Ascending aorta (tissue), 2 donors: ENCODE measurements around the gene KIF1A. TPM values are rescaled to one million over a fixed set of nuclear protein-coding genes. Genes with fewer than 3 reads are reported as not detected.

Source experiments
- DNase-seq, 2 donors: peaks; one replicate each; pipeline ENCODE4 v3.0.0-alpha.2; 2019; ENCODE audit warnings: low spot score in 2 of 2
- H3K27ac ChIP-seq, 2 donors: fragments of 200-600 bp; sonication (generic); one replicate each; pipeline ENCODE4 v1.5.1; 2016 to 2017; ENCODE audit warnings: mild to moderate bottlenecking in 1 of 2
- H3K27me3 ChIP-seq: fragments of 200-600 bp; sonication (generic); one replicate; pipeline ENCODE4 v1.5.1; 2017
- H3K36me3 ChIP-seq, 2 donors: fragments of 200-600 bp; sonication (generic); one replicate each; pipeline ENCODE4 v1.5.1; 2016
- H3K4me1 ChIP-seq, 2 donors: fragments of 200-600 bp; sonication (generic); one replicate each; pipeline ENCODE4 v1.5.1; 2016 to 2017; ENCODE audit warnings: mild to moderate bottlenecking in 1 of 2
- H3K4me3 ChIP-seq, 2 donors: fragments of 200-600 bp; sonication (generic); one replicate each; pipeline ENCODE4 v1.5.1; 2016 to 2017; ENCODE audit warnings: mild to moderate bottlenecking in 1 of 2
- H3K9me3 ChIP-seq, 2 donors: fragments of 200-600 bp; sonication (generic); one replicate each; pipeline ENCODE4 v1.5.1; 2016
- CTCF ChIP-seq, 3 experiments: fragments of 200-600 bp in 2 of 3; fragments of 450-650 bp in 1 of 3; sonication (generic) in 2 of 3; IDR thresholded peaks; one replicate each; pipeline ENCODE4 v1.5.1; 2016 to 2019; ENCODE audit warnings: antibody characterized with exemption in 3 of 3, mild to moderate bottlenecking in 1 of 3, moderate library complexity in 1 of 3
- intact Hi-C: fragments of 100-400 bp; cut with DNase I; formaldehyde crosslinking; loops from one replicate; pipeline ENCODE4 v1.15.1; 2023
- total RNA-seq: library from RNA; depleted of rRNA; stranded (reverse); fragments of >200 nt; gene quantifications from one replicate; pipeline ENCODE4 v1.1.0, GENCODE V29; 2016

KIF1A gene
- total RNA-seq, 1 donor from 2014 or later, result 0.11 TPM

- no peak for TF ChIP-seq CTCF (IDR thresholded peaks at IDR 0.05)
- DNase-seq, result no peak
- no peaks in the 10 kb centered on the region for H3K9me3 ChIP-seq
- no peaks in the 10 kb centered on the region for H3K36me3 ChIP-seq
- no peak overlapping the region for H3K27ac ChIP-seq
- H3K4me1 ChIP-seq, result no peaks in the 10 kb centered on the region
- intact Hi-C loops, result no loop called here
- H3K4me3 ChIP-seq, result no peak overlapping the region
- no peaks in the 10 kb centered on the region for H3K27me3 ChIP-seq
Observed at GRCh38 chr2:240719676-240720545, 100.1 kb downstream of the KIF1A start.

- Histone ChIP-seq H3K36me3 (no peaks in the 10 kb centered on the region), H3K27ac (no peak overlapping the region), H3K27me3 (no peaks in the 10 kb centered on the region), H3K4me3 (no peak overlapping the region), H3K4me1 (no peaks in the 10 kb centered on the region), H3K9me3 (no peaks in the 10 kb centered on the region)
- intact Hi-C loops, result no loop called here
- TF ChIP-seq CTCF (IDR thresholded peaks at IDR 0.05), result no peak
- no peak for DNase-seq
Observed at GRCh38 chr2:240718896-240719490, 101.0 kb downstream of the KIF1A start.

- H3K9me3 ChIP-seq, result no peaks in the 10 kb centered on the region
- no peak overlapping the region for H3K27ac ChIP-seq
- no peak for TF ChIP-seq CTCF (IDR thresholded peaks at IDR 0.05)
- no peaks in the 10 kb centered on the region for H3K36me3 ChIP-seq
- H3K4me1 ChIP-seq, result no peaks in the 10 kb centered on the region
- no peaks in the 10 kb centered on the region for H3K27me3 ChIP-seq
- intact Hi-C loops, result no loop called here
- no peak for DNase-seq
- no peak overlapping the region for H3K4me3 ChIP-seq
Observed at GRCh38 chr2:240717681-240718581, 102.1 kb downstream of the KIF1A start.

- DNase-seq, result no peak
- Histone ChIP-seq H3K4me1 (no peaks in the 10 kb centered on the region), H3K27ac (no peak overlapping the region), H3K4me3 (no peak overlapping the region), H3K9me3 (no peaks in the 10 kb centered on the region), H3K36me3 (no peaks in the 10 kb centered on the region), H3K27me3 (no peaks in the 10 kb centered on the region)
- intact Hi-C loops, result no loop called here
- TF ChIP-seq CTCF (IDR thresholded peaks at IDR 0.05), result no peak
Observed at GRCh38 chr2:240717181-240717641, 102.8 kb downstream of the KIF1A start.

GRCh38 chr2:240716130-240716798 lies 103.8 kb downstream of the KIF1A start:
- no peaks in the 10 kb centered on the region for H3K4me1 ChIP-seq
- intact Hi-C loops, result no loop called here
- H3K36me3 ChIP-seq, result no peaks in the 10 kb centered on the region
- no peaks in the 10 kb centered on the region for H3K9me3 ChIP-seq
- TF ChIP-seq CTCF (IDR thresholded peaks at IDR 0.05), result no peak
- H3K27ac ChIP-seq, result no peak overlapping the region
- no peak overlapping the region for H3K4me3 ChIP-seq
- DNase-seq, result no peak
- no peaks in the 10 kb centered on the region for H3K27me3 ChIP-seq
